ENCODE results near the gene SHTN1.

Gene SHTN1

DNA sequence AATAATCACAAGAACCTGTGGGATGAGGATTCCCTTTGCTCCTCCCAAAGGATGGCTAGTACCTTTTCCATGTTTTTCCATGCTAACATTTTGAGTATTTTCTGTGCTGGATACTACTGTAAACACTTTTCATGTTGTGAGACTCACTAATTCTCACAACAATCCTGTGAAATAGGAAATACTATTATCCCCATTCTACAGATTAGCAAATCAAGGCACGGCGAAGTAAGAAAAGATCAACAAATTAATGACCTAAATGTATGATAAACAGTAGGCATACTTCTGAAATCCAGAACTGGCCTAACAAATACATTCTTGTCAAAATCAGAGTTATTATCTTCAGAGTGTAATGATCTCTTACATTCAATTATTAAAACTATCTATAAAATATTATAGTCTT, 86.4 kb downstream of the SHTN1 start:
- H3K4me3 Mint-ChIP-seq, result no peak overlapping the region

DNA sequence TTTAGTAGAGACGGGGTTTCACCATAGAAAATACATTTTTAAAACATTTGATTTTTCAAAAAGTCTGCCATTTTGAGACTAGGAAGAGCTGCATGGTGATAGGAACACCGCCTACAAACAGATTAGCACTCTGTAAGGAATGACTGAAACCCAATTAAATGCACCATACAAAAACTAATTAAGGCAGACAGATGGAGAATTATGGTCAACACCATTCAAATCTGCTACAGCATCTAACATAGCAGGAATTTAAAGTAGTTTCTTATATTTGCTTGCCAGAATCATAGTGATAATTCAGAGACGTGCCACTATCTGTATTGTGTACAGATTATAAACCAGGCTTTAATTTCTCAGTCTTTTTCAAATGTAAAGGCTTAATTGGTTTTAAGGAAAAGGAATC, 87.5 kb downstream of the SHTN1 start:
- DNase-seq (ENCODE audit: low spot score in 2 of 2), result no peak
- H3K4me3 Mint-ChIP-seq, result no peak overlapping the region
- H3K27me3 Mint-ChIP-seq, result peaks cover 1% of the 10 kb centered on the region
- no peaks in the 10 kb centered on the region for H3K4me1 Mint-ChIP-seq
- no peaks in the 10 kb centered on the region for H3K36me3 Mint-ChIP-seq
- no peak overlapping the region for H3K27ac Mint-ChIP-seq
- no peaks in the 10 kb centered on the region for H3K9me3 Mint-ChIP-seq
- no peak for ATAC-seq (ENCODE audit: low read depth)

More for the DNA sequence above, 86.4 kb downstream of the SHTN1 start:
- H3K4me1 Mint-ChIP-seq, result no peaks in the 10 kb centered on the region
- H3K36me3 Mint-ChIP-seq, result no peaks in the 10 kb centered on the region
- no peak overlapping the region for H3K27ac Mint-ChIP-seq
- no peaks in the 10 kb centered on the region for H3K9me3 Mint-ChIP-seq
- H3K27me3 Mint-ChIP-seq, result peaks cover 1% of the 10 kb centered on the region
- ATAC-seq (ENCODE audit: low read depth), result no peak
- DNase-seq (ENCODE audit: low spot score in 2 of 2), result no peak

DNA sequence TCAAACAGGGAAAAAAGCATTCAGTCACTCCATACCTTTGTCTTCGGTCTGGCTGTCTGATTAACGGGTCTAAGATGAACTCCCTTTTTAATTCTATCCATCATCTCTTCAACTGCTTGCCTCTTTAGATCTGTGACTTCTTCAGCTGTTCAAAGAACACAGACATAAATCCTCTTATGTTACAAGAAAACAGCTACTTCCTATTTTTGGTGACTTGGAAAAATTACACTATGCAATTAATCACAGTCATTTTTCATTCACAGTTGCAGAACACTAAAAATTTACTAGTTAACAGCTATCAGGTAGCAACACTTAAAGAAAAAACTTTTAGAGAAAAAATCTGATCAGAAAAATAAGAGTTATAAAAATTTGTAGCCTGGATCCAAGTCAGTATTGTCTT, 89.6 kb downstream of the SHTN1 start:
- DNase-seq (ENCODE audit: low spot score in 2 of 2), result no peak
- peaks cover 1% of the 10 kb centered on the region for H3K27me3 Mint-ChIP-seq
- no peaks in the 10 kb centered on the region for H3K36me3 Mint-ChIP-seq
- H3K4me3 Mint-ChIP-seq, result no peak overlapping the region
- ATAC-seq (ENCODE audit: low read depth), result no peak
- no peaks in the 10 kb centered on the region for H3K4me1 Mint-ChIP-seq
- no peak overlapping the region for H3K27ac Mint-ChIP-seq
- no peaks in the 10 kb centered on the region for H3K9me3 Mint-ChIP-seq

DNA sequence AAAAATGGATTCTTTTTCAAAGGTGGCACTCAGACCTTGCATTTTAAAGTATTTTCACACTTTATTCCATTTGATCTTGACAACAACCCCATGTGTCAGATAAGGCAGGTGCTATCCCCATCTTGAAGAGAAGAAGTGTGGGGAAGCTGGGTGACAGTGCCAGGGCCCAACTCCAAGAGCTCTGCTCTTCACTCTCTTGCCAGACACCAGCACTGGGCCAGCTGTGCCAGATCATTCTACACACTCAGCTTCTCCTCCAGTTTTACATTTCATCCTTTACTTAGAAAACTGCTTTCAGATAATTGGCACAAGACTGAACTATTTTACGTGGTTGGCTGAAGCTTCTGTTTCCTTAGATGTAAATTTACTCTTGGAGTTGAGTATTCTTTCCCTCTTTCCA, 91.3 kb downstream of the SHTN1 start:
- Mint-ChIP-seq H3K27ac (no peak overlapping the region), H3K4me3 (no peak overlapping the region), H3K4me1 (no peaks in the 10 kb centered on the region), H3K36me3 (no peaks in the 10 kb centered on the region), H3K9me3 (no peaks in the 10 kb centered on the region), H3K27me3 (peaks cover 1% of the 10 kb centered on the region)
- DNase-seq (ENCODE audit: low spot score in 2 of 2) (no peak), ATAC-seq (ENCODE audit: low read depth) (no peak)

DNA sequence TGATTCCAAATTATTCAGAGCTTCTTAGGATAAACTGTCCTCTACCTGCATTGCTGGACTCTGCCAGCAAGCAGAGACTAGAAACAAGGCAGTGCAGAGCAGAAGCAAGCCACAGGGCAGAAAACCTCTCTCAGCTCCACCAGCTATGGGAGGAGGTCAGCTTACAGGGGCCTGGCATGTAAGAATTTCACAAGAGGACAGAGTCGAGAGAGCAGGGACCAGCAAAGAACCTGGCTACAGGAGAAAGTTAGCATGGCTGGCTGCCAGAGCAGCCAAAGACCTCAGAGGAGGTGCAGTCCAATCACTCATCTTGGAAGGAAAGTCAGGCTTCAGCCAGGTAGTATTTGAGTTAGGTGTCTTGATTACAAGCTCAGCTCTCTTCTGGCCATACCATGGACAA, 92.8 kb downstream of the SHTN1 start:
- no peak overlapping the region for H3K4me3 Mint-ChIP-seq
- DNase-seq (ENCODE audit: low spot score in 2 of 2), result no peak
- no peaks in the 10 kb centered on the region for H3K4me1 Mint-ChIP-seq
- no peak for ATAC-seq (ENCODE audit: low read depth)
- no peak overlapping the region for H3K27ac Mint-ChIP-seq
- peaks cover 1% of the 10 kb centered on the region for H3K27me3 Mint-ChIP-seq
- no peaks in the 10 kb centered on the region for H3K36me3 Mint-ChIP-seq
- no peaks in the 10 kb centered on the region for H3K9me3 Mint-ChIP-seq

DNA sequence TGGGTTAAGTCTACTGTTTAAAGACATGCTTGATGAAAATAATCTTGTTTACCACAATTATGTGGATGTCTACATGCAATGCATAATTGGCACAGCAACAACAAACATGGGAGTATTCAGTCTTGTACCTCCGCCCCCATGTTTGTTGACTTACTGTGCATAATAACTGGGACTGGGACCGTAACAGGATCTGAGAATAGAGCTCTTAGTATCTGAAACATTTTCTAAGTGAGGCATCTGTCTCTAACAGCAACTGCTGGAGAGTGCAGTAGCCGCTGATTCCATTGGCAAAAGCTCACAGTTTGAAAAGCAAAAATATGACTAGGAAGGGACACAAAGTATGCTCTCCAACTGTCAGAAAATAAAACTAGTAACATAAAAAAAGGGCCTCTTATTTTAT, 94.1 kb downstream of the SHTN1 start:
- Mint-ChIP-seq H3K36me3 (no peaks in the 10 kb centered on the region), H3K27ac (no peak overlapping the region), H3K4me1 (no peaks in the 10 kb centered on the region), H3K9me3 (no peaks in the 10 kb centered on the region), H3K4me3 (no peak overlapping the region), H3K27me3 (peaks cover 1% of the 10 kb centered on the region)
- DNase-seq (ENCODE audit: low spot score in 2 of 2), result no peak
- no peak for ATAC-seq (ENCODE audit: low read depth)

DNA sequence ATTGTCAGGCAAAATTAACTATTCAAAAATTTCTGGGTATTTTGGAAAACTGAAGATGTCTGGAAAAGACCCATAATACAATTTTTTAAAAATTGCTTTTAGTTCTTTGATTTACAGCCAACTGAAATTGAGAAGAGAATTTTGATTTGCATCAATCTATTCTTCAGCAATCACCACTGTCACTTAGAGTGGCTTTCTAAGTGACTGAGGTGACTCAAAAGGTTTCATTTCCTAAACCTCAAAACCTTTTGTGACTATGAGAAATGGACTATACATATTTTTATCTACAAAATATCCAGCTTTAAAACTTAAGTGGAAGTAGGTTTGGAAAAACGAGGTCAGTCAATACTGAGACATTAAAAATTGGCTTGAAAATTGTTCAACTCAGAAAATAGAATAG, 95.7 kb downstream of the SHTN1 start:
- ATAC-seq (ENCODE audit: low read depth), result no peak
- Mint-ChIP-seq H3K9me3 (no peaks in the 10 kb centered on the region), H3K4me1 (no peaks in the 10 kb centered on the region), H3K36me3 (no peaks in the 10 kb centered on the region), H3K27ac (no peak overlapping the region), H3K4me3 (no peak overlapping the region), H3K27me3 (peaks cover under 1% of the 10 kb centered on the region)
- no peak for DNase-seq (ENCODE audit: low spot score in 2 of 2)

DNA sequence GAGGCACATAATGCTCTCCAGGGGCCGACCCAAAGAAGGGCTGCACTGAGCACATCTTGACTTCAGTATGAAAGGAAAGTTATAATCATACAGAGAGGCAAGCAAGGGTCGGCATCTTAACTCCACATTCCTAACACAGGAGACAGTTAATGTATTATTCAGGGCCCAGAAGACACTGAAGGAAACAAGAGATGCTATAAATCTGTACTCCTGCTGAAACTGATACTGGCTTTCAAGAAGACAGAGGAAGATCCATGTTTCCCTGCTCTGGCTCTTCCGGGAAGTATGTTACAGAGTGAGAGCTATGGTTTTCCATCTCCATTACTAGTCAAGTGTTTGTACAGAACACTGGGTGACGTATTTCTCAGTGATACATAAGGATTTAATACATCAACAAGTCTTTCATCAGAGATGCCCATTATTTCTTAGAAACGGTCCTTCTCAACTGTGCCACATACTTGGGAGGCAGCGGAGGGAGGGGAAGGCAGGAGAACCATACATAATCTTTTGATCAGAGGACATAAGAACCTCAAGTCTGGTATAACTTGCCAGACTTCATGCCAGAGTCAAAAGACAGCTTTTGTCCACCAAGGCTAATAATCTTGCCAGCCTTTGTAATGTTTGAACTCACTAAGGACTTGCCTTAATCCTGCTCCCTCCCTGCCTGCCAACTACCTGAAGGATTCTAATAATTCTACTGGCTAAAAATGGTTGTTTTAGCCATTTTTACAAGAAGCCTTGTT, 97.6 kb downstream of the SHTN1 start:
- no peaks in the 10 kb centered on the region for H3K9me3 Mint-ChIP-seq
- H3K4me3 Mint-ChIP-seq, result no peak overlapping the region
- no peak overlapping the region for H3K27ac Mint-ChIP-seq
- no peaks in the 10 kb centered on the region for H3K4me1 Mint-ChIP-seq
- ATAC-seq (ENCODE audit: low read depth), result no peak
- H3K27me3 Mint-ChIP-seq, result no peaks in the 10 kb centered on the region
- no peaks in the 10 kb centered on the region for H3K36me3 Mint-ChIP-seq
- no peak for DNase-seq (ENCODE audit: low spot score in 2 of 2)

DNA sequence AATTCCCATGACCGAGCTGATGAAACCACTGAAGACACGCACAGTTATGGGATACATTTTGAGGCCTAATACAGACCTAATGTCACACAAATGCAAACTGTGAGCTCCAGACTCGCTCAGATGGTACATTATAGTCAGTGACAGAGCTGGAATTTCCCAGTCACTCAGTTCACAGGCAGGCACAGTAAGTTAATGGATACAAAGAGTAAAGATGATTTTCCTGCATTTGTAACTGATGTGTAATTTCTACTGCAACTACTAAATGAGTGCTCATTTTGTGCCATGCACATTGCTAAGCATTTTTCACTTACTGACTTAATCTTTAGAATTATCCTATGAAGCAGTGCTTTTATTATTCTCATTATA, 99.2 kb downstream of the SHTN1 start:
- Mint-ChIP-seq H3K4me1 (no peaks in the 10 kb centered on the region), H3K36me3 (no peaks in the 10 kb centered on the region), H3K9me3 (no peaks in the 10 kb centered on the region), H3K27me3 (no peaks in the 10 kb centered on the region), H3K4me3 (no peak overlapping the region), H3K27ac (no peak overlapping the region)
- DNase-seq (ENCODE audit: low spot score in 2 of 2), result no peak
- ATAC-seq (ENCODE audit: low read depth), result no peak

DNA sequence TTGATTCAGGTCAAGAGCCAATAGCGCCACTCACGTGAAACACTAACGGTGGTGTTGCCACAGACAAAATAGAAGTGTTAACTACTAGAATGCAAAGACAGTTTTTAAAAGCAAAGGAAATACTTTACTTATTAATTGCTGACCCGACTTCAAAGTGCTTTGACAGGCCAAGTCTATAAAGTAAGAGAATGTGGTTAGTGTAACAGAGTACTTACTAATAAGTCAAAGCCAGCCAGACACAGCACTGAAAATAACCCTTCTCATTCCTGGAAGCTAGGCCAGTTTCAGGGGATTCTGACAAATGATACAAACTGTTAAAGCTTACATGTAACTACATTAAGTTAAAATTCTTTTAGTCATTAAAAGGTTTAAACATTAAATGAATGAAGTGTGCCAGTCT, 105.4 kb downstream of the SHTN1 start:
- no peaks in the 10 kb centered on the region for H3K9me3 Mint-ChIP-seq
- H3K4me1 Mint-ChIP-seq, result no peaks in the 10 kb centered on the region
- H3K27me3 Mint-ChIP-seq, result no peaks in the 10 kb centered on the region
- DNase-seq (ENCODE audit: low spot score in 2 of 2), result no peak
- ATAC-seq (ENCODE audit: low read depth), result no peak
- H3K36me3 Mint-ChIP-seq, result no peaks in the 10 kb centered on the region
- H3K27ac Mint-ChIP-seq, result no peak overlapping the region
- H3K4me3 Mint-ChIP-seq, result no peak overlapping the region

DNA sequence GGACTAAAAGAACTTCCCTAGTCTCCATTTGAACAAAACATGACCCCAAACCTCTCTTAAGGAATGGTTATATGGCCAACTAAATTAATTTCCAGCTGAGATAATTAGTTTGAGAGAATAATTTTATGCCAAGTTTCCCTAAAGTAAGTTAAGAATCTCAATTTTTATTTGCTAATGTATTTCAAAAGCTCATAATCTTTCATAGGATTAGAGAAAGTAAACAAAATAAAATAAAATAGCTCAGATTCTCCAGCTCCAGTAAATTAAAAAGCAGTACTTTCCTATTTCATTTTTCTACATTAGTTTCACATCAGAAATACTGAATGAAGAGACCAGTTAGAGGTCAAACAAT, 111.3 kb downstream of the SHTN1 start:
- Mint-ChIP-seq H3K4me1 (peaks cover 6% of the 10 kb centered on the region), H3K9me3 (no peaks in the 10 kb centered on the region), H3K4me3 (peak overlapping the region; percentile 29), H3K27me3 (peaks cover 11% of the 10 kb centered on the region), H3K36me3 (no peaks in the 10 kb centered on the region), H3K27ac (peak overlapping the region; percentile 45)
- DNase-seq (ENCODE audit: low spot score in 2 of 2) (no peak), ATAC-seq (ENCODE audit: low read depth) (no peak)

DNA sequence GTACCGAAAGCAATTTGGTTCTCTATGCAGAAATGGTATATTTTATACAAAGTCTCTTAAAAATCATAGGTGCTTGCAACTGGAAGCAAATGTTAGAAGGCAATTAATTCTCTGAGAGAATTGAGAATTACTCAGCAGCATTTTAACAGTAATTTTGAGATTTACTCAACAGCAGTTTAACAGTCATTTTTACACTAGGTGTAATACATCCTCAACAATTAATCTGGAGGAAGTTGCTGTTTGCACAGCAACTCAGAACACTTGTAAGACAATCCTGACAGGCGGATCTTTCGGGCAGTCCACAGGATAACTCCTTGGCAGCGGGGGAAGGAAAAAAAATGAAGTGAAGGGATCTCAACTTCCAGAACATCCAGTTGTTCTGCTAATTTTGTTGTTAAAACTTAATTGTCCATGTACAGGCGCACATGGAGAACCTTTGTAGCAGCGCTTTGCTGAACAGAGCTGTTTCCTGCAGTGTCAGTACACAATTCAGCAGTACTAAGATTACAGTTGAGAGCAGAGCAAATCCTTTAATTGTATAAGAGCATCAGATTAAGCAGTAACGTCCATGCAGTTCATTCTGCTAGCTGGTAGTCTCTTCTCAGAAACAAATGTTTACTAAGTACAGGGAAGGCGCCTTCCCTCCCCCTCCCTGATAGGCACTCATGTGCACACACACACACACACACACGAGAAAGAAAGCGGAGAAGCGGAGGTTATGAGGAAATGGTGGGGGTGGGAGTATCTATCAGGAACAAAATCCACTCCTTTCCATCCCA, 111.9 kb downstream of the SHTN1 start:
- Mint-ChIP-seq H3K4me3 (peak overlapping the region; percentile 29), H3K27ac (peak overlapping the region; percentile 45), H3K9me3 (no peaks in the 10 kb centered on the region), H3K27me3 (peaks cover 11% of the 10 kb centered on the region), H3K36me3 (no peaks in the 10 kb centered on the region), H3K4me1 (peaks cover 6% of the 10 kb centered on the region)
- DNase-seq (ENCODE audit: low spot score in 2 of 2), result no peak
- no peak for ATAC-seq (ENCODE audit: low read depth)

DNA sequence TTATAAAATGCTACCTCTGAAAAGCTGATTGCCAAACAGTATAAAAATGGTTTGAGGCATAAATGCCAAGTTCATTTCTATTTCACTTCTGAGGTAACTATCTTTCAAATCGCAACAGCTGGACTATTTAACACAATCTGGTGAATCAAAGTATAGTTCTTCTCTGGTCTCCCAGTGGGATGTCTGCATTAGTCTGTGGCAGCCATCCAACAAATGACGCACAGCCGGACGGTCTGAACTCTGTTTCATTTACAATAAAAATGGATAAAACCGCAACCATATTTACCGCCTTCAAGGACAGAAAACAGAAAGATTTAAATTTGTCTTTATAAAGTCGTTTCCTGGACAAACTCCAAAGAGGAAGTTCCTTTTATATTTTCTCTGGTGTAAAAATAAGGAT, 113.8 kb downstream of the SHTN1 start:
- ATAC-seq (ENCODE audit: low read depth), result no peak
- Mint-ChIP-seq H3K4me3 (no peak overlapping the region), H3K27me3 (peaks cover 16% of the 10 kb centered on the region), H3K4me1 (peaks cover 6% of the 10 kb centered on the region), H3K36me3 (no peaks in the 10 kb centered on the region), H3K9me3 (no peaks in the 10 kb centered on the region), H3K27ac (no peak overlapping the region)
- DNase-seq (ENCODE audit: low spot score in 2 of 2), result no peak

DNA sequence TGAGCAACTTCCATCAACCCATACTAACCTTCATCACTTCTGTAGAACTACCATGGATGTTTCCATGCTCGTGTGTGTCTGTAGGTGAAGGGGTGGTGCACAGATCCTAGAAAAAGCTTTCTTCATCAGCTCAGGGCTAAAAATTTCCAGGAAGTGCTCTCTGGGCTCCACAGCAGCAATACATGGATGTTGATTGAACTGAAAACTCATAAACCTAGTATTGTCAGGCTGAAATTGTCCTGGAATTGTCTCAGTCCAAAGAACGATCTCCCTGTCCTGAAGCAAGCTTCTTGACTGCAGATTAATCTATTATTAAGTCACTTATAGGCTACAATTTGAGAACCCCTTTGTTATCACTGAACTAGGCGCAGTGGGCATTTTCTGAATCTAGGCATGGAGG, 115.9 kb downstream of the SHTN1 start:
- no peak overlapping the region for H3K4me3 Mint-ChIP-seq
- H3K4me1 Mint-ChIP-seq, result peaks cover 6% of the 10 kb centered on the region
- DNase-seq (ENCODE audit: low spot score in 2 of 2) (no peak), ATAC-seq (ENCODE audit: low read depth) (no peak)
- H3K36me3 Mint-ChIP-seq, result no peaks in the 10 kb centered on the region
- no peaks in the 10 kb centered on the region for H3K9me3 Mint-ChIP-seq
- H3K27ac Mint-ChIP-seq, result no peak overlapping the region
- H3K27me3 Mint-ChIP-seq, result peaks cover 16% of the 10 kb centered on the region

Data from memory B cell (primary cell).